HG03066 (cell line): ENCODE measurements around the gene HELZ2.
"Not testable (repeated sequence)": the region's sequence is repeated elsewhere in the genome, so short reads cannot be mapped to it uniquely, and the experiment has no call there.

ENCODE experiments used
- ATAC-seq: cut with Tn5 transposase; IDR thresholded peaks from one replicate; pipeline ENCODE4 v1.9.1; 2021; ENCODE audit warnings: low read depth; ENCODE audit not compliant: unreplicated experiment

Gene HELZ2, protein sequence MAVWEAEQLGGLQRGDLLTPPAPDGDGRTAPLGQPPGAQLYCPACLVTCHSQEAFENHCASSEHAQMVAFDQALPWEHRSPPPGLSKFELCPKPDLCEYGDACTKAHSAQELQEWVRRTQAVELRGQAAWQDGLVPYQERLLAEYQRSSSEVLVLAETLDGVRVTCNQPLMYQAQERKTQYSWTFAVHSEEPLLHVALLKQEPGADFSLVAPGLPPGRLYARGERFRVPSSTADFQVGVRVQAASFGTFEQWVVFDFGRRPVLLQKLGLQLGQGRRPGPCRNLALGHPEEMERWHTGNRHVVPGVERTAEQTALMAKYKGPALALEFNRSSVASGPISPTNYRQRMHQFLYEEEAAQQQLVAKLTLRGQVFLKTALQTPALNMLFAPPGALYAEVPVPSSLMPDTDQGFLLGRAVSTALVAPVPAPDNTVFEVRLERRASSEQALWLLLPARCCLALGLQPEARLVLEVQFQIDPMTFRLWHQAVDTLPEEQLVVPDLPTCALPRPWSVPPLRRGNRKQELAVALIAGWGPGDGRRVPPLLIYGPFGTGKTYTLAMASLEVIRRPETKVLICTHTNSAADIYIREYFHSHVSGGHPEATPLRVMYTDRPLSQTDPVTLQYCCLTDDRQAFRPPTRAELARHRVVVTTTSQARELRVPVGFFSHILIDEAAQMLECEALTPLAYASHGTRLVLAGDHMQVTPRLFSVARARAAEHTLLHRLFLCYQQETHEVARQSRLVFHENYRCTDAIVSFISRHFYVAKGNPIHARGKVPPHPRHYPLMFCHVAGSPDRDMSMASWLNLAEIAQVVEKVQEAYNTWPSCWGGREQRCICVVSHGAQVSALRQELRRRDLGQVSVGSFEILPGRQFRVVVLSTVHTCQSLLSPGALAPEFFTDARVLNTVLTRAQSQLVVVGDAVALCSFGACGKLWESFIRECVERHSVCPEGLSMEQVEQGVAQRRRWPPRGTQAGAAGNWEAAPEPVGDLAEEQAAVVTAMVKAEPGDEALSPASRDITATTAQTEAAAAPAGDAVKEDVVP (N-terminal part only)

DNA sequence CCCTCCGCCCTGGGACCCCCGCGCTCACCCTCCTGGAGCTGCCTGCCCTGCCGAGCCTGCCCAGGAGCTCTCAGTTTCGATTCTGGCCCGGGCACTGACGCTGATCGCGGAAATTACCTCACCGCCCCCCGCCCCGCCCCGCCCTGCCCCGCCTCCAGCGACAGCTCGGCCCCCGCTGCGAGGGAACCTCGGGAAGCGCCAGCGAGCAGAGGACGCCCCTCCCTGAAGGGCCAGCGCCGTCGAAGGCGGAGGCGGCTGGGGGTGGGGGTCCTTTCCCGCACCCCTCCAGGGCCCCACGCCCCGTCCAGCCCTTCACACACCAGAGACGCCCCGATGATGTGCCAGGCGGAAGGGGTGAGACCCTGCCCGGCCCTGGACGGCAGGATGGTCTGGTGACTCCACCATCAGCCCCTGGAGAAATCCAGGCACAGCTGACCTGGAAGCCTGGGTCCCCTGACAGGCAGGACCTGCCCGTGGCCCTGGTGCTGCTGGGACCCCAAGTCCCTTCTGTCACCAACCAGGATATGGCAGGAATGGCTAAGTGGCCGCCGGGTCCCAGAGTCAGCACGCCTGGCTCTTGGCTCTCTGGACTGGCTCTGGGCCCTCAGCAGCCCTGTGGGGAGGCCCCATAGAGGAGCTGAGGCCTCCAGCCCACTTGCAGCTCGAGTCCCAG lies at the start of gene HELZ2:
Gene HELZ2, minus strand, starts transcription at position 84 of the 673 bp plus-strand sequence. CDS start 1,854 bp downstream, outside the sequence.
- ATAC-seq, result no peak

DNA sequence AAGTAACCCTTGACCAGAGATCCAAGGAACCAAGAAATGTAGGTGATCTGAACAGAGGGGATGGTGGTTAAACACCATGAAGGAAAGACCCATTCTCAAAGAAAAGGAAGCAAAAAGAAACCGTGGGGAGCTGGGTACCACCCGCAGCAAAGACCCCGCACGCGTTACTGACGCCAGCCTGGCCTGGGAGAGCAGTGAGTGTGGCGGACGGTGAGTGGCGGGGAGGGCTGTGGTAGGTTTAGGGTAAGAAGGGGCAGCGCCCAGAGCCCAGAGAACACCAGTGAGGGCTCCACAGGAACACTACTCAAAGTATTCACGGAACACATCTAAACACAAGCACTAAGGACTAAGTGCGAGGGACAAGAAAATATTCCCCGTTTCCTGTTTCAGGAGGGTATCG lies 48.7 kb upstream of the HELZ2 start:
- no peak for ATAC-seq

DNA sequence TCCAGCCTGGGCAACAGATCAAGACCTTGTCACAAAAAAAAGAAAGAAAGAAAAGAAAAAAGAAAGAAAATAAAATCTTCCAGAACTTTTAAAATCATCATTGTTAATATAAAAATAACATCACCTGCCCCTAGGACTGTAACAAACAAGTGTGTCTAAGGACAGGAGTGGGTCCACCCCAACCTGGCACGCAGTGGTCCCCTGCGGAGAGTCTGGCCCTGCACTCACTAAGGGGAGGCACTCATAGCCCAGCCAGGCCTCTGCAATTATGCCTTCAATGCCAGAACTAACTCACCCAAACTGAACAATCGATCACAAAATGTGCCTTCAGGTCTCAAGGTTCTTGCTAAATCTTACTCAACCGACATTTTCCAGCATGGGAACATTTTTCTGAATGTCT lies 48.1 kb upstream of the HELZ2 start:
- no peak for ATAC-seq

DNA sequence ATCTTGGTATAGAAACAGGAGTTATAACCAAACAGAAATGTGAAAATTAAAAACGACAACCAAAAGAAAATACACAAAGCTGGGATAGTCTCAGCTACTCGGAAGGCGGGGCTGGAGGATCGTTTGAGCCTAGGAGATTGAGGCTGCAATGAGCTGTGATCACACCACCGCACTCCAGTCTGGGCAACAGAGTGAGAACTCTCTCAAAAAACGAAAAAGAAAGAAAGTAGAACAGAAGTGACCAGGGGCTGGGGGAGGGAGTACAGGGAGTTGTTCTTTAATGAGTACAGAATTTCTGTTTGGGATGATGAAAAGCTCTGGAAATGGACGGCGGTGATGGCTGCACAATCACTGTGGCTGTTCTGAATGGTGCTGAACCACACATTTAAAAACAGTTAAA lies 47.0 kb upstream of the HELZ2 start:
- no peak for ATAC-seq

DNA sequence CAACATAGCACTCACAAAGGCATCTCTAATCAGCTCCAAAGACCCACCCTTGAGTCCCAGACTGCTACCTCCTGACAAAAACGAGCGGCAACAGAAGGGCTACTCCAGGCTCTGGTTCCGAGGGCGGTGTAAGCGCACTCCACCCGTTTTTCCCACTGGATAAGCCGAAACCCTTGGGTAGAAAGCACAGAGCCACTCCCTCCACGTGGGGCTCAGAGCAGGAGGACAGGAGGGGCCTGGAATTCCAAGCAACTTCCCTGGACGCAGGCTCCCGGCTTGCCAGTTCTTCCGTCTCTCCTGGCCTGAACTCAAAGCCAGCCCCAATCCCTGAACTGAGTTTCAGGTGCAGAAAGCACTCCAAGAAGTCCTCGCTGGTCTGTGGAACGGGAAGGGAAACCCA lies 45.5 kb upstream of the HELZ2 start:
- no peak for ATAC-seq

DNA sequence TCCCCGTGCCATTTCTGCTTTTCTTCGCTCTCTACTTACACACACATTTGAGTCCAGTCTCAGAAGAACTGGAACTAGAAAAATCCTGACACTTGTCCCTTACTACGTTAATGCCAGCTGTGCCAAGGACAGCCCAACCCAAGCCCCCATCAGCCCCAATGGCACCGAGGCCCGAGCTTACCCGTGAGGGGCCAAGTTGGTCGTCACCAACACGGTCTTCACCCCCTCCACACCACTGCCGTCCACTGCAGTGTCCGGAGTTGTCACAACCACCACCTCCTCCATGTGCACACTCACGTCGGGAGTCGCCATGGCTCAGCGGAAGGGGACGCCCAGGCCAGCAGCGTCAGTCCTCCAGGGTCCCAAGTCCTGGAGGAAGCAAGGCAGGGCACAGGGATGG lies 45.0 kb upstream of the HELZ2 start:
- ATAC-seq, result no peak

DNA sequence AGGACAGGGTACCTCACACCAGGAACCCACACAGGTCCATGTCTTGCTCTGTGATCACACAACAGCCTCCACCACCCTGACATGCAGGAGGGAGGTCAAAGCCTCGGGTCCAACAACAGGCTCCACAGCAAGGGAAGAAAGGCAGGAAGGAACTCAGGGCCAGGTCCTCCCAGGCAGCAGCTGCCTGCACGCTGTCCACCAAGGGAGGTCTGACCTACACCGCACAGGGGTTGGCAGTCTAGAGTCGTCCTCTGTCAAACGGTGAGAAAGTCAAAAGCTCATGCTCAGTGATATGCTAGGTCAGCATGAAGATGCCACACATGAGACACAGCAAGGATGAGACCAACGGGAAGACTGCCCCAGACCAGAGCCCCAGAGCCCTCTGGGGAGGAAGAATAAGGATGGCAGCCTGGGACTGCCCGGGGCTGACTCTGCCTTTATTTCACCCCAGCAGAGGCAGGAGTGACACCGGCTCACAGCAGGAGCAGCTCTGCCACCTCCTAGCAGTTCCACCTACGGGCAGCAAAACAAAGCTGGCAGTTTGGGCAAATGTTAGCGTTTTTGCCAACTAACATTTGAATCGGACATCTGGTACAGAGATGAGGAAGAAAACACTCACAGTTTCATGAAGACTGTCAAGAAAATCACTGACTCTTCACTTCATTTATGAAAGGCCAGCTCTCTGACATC lies 44.4 kb upstream of the HELZ2 start:
- no peak for ATAC-seq

DNA sequence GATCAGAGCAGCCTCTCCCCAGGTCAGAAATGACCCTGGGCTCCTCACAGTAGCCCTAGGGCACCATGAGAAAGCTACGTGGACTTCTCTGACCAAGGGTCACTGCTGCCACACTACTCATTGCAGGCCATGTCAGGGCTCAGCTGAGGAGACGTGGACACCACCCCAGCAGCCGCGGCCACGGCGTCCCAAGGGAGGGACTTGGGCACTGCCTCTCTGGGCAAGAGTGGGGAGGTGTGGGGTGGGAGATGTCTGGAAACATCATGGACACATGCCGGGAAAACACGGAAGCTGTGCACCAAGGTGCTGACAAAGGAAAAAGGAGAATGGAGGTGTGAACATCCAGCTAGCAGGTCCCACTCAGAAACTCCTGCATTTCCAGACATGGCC lies 43.8 kb upstream of the HELZ2 start:
- no peak for ATAC-seq

DNA sequence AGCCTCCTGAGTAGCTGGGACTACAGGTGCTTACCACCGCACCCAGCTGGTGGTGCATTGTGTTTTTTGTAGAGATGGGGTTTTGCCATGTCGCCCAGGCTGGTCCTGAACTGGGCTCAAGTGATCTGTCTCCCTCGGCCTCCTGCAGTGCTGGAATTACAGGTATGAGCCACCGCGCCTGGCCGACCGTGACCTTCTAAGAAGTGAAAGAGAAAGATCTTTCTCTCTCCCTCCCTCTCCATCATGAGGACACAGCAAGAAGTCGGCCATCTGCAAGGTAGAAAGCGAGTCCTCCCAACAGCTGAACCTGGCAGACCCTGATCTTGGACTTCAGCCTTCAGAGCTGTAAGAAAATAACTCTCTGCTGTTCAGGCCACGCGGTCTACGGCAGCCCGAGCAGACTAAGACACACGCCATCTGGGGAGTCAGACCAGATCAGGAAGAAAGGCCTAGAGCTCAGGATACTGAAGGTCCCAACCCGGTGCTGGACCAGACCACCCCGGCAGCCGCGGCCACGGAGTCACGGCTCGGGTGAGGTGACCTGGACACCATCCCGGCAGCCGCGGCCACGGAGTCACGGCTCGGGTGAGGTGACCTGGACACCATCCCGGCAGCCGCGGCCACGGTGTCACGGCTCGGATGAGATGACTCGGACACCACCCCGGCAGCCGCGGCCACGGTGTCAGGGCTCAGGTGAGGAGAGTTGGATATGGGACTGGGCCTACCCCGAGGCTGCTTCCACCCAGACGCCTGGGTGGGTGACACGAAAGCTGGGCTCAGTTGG lies 43.2 kb upstream of the HELZ2 start:
- ATAC-seq, result no peak

DNA sequence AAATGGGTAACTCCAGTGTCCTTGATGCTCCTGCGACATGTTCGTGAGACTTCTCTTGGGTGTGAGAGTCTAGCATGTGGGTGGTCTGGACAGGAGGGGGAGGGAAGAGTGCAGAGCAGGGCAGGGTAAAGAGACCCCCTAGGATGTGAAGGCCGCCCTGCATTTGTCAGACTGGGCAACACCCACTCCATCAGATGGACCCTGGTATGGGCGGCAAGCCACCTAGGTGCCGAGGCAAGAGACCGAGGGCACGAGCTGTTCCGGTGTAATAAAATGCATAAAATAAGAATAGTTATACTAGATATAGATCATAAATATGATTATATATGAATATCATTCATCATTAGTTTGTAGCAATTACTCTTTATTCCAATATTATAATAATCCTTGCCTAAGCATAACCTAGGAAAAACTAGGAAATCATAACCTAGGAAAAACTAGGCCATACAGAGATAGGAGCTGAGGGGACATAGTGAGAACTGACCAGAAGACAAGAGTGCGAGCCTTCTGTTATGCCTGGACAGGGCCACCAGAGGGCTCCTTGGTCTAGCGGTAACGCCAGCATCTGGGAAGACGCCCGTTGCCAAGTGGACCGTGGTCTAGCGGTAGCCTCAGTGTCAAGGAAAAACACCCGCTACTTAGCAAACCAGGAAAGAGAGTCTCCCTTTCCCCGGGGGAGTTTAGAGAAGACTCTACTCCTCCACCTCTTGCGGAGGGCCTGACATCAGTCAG lies 40.0 kb upstream of the HELZ2 start:
- ATAC-seq, result not testable (repeated sequence)

DNA sequence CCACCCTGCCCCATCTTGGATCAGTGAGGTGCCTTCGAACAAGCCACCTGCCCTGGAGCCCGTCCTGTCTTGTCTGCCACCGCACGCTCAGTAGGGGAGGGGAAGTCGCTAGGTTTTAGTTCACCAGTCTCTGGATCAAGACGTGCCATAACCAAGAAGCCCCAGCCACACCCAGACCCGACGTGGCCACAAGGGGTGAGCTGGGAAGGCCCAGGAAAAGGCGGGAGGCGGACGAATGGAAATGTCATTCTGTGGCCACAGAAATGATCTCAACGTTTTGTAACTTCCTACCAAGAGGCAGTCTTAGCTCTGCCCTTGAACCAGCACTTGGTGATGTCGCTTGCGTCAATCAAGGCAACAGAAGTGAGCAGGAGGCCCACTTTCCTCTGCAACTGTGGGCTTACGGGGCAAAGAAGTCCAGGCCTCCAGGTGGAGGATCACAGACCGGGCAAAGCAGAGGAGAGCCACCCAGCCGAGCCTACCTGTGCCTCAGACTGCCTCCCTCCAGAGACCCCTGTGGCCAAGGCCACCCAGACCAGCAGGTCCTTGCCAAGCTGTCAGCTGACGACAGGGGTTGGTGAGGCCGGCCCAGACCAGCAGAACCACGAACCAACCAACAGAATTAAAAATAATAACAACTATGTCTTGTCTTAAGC lies 38.4 kb upstream of the HELZ2 start:
- ATAC-seq, result no peak

DNA sequence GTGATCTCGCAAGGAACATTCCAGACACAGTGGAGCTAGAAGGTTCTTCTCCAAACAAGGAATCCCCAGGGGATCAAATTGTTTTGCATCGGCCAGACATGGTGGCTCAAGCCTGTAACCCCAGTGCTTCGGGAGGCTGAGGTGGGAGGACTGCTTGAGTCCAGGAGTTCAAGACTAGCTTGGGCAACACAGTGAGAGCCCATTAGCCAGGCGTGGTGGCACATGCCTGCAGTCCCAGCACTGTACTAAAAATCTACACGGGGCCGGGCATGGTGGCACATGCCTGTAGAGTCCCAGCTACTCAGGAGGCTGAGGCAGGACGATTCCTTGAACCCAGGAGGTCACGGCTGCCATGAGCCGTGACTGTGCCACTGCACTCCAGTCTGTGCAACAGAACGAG lies 37.6 kb upstream of the HELZ2 start:
- no peak for ATAC-seq

DNA sequence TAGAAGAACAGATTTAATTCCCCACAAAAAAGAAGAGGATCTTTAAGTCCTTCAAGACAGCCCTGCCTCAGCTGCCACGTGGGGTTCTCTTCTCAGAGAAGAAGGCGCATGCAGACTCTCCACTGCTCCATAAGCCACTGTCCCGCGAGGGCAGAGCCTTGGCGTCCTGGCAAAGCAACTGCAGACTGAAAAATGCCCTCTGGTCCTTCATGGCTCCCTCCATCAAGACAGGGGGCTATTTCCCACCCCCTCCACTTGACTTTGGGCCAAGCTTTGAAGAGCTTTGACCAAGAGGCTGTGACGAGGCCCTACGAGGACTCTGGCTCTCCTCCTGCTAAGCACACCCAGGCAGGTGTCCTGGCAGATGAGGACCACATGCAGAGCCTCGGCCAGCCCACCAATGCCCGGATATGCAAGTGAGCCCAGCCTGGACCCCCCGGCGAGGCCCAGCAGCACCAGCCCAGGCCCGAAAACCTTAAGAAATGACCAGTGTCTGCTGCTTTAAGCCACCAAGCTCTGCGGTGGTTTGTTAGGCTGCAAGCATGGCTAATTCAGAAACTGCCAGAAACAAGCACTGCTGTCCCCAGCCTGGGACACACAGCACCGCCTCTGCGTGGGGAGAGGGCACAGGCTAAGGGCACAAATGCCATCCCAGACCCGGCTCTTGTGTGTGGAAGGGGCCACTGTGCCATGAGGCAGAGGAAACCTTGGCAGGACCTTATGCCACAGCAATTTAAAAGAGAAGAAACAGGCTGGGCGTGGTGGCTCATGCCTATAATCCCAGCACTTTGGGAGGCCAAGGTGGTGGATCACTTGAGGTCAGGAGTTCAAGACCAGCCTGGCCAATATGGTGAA lies 36.8 kb upstream of the HELZ2 start:
- no peak for ATAC-seq

DNA sequence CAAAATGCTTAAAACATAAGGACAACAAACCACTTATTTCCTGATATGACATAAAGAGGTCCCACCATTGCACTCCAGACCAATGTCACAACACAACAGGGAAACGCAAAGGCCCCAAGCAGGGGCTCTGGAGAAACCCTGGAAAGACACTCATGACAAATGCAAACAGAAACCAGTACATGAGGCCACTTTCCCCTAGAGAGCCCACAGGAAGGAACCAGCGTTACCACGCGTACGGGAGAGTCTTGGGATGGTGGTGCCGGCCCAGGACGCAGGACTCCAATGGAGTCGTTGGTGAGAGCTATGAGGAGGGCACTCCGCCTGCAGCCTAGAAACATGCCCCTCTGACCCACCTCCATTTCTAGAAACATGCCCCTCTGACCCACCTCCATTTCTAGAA lies 32.6 kb upstream of the HELZ2 start:
- ATAC-seq, result no peak

DNA sequence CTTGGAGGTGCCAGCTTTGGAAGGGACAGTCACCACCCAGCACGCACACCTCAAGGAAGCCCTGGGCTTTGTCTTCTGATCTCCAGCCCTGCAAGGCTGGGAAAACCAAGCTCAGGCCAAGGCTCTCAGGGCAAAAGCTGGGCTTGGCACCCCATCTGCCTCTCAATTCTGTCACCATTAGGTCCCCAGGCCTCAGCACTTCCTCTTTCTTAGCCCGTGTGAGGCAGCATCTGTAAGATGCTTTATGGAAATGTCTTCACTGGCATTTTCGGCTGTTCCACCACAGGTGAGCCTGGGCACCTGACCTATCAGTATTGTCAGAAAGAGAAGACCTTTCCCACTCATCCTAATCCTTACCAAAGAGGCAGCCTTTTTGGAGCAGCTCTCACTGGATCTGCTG lies 28.3 kb upstream of the HELZ2 start:
- no peak for ATAC-seq

DNA sequence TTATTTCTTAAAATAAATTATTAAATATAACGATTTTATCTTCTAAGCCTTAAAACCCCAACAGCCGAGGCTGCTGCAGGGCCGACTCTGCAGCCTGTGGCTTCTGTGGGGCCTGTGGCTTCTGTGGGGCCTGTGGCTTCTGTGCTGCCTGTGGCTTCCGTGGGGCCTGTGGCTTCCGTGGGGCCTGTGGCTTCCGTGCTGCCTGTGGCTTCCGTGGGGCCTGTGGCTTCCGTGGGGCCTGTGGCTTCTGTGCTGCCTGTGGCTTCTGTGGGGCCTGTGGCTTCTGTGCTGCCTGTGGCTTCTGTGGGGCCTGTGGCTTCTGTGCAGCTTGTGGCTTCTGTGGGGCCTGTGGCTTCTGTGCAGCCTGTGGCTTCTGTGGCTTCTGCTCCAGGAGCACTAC lies 27.6 kb upstream of the HELZ2 start:
- not testable (repeated sequence) for ATAC-seq

DNA sequence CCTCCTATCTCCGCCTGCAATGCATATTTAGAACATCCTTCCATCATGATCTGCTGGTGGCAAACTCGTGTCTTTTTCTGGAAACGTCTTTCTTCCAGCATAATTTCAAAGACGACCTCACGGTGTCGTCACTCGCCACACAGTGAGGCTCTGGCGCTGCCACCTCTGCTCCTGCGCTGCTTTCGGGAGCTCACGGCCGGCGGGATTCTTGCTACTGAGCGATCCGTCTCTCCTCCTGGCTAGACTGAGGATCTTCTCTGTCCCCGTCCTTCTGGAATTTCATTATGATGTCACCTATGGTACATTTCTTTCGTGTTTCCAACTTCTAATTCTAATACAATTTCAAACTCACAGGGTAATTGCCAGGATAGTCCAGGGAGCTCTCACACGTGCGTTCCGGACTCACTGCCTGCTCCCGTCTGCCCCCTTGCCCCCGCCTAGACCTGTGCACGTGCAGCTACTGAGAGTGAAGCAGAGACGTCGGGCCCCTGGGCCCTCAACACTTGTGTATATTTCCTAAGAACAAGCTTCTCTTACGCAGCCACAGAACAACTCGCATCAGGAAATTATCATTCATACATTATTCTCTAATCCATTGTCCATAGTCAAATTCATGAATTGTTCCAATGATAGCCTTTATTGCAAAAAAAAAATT lies 25.5 kb upstream of the HELZ2 start:
- ATAC-seq, result no peak
